ENCODE measurements around the gene DCTN3.

The DCTN3 gene

DNA sequence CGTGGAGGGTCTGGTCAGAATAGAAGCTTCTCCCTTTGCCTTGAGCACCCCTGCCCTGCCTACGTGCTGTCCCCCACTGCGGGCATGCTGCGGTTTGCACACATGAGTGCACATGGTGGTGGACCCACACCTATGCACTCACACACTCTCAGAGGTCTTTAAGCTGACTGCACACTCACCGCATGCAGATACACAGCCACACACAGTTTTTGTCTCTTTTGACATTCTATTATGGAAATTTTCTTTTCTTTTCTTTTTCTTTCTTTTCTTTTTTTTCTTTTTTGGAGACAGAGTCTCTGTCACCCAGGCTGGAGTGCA is 9.2 kb upstream of the DCTN3 start:
- no peak overlapping the region for H2AFZ ChIP-seq (ENCODE audit: low read length)
- H3K9ac ChIP-seq (ENCODE audit: low read depth, low read length, poor library complexity, severe bottlenecking) = no peak overlapping the region
- peaks cover 35% of the 10 kb centered on the region for H3K27me3 ChIP-seq (ENCODE audit: insufficient read depth, low read length, poor library complexity, severe bottlenecking)
- H3F3A ChIP-seq (ENCODE audit: low read depth) = no peaks in the 10 kb centered on the region
- H3K4me3 ChIP-seq (ENCODE audit: low read length, poor library complexity, severe bottlenecking) = no peak overlapping the region
- no peaks in the 10 kb centered on the region for H3K9me3 ChIP-seq (ENCODE audit: insufficient read depth, low read depth, low read length)
- H3K4me2 ChIP-seq (ENCODE audit: low read depth, low read length, poor library complexity, severe bottlenecking) = no peak overlapping the region
- no peaks in the 10 kb centered on the region for H4K20me1 ChIP-seq (ENCODE audit: insufficient read depth, low read length, poor library complexity, severe bottlenecking)
- TF ChIP-seq, protein P1, sequence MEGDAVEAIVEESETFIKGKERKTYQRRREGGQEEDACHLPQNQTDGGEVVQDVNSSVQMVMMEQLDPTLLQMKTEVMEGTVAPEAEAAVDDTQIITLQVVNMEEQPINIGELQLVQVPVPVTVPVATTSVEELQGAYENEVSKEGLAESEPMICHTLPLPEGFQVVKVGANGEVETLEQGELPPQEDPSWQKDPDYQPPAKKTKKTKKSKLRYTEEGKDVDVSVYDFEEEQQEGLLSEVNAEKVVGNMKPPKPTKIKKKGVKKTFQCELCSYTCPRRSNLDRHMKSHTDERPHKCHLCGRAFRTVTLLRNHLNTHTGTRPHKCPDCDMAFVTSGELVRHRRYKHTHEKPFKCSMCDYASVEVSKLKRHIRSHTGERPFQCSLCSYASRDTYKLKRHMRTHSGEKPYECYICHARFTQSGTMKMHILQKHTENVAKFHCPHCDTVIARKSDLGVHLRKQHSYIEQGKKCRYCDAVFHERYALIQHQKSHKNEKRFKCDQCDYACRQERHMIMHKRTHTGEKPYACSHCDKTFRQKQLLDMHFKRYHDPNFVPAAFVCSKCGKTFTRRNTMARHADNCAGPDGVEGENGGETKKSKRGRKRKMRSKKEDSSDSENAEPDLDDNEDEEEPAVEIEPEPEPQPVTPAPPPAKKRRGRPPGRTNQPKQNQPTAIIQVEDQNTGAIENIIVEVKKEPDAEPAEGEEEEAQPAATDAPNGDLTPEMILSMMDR (conservative IDR thresholded peaks at IDR 0.05; ENCODE audit: low read length) = no peak
- no peak for TF ChIP-seq EZH2phosphoT487 (IDR thresholded peaks at IDR 0.05; ENCODE audit: borderline replicate concordance)
- no peaks in the 10 kb centered on the region for H3K9me2 ChIP-seq (replicated peaks; ENCODE audit: low read depth, low read length)
- no peaks in the 10 kb centered on the region for H3K4me1 ChIP-seq (ENCODE audit: insufficient read depth, low read length, poor library complexity, severe bottlenecking)
- H3K79me2 ChIP-seq (ENCODE audit: insufficient read depth, low read length) = no peaks in the 10 kb centered on the region
- H3K36me3 ChIP-seq (ENCODE audit: insufficient read depth, low read length) = no peaks in the 10 kb centered on the region

DNA sequence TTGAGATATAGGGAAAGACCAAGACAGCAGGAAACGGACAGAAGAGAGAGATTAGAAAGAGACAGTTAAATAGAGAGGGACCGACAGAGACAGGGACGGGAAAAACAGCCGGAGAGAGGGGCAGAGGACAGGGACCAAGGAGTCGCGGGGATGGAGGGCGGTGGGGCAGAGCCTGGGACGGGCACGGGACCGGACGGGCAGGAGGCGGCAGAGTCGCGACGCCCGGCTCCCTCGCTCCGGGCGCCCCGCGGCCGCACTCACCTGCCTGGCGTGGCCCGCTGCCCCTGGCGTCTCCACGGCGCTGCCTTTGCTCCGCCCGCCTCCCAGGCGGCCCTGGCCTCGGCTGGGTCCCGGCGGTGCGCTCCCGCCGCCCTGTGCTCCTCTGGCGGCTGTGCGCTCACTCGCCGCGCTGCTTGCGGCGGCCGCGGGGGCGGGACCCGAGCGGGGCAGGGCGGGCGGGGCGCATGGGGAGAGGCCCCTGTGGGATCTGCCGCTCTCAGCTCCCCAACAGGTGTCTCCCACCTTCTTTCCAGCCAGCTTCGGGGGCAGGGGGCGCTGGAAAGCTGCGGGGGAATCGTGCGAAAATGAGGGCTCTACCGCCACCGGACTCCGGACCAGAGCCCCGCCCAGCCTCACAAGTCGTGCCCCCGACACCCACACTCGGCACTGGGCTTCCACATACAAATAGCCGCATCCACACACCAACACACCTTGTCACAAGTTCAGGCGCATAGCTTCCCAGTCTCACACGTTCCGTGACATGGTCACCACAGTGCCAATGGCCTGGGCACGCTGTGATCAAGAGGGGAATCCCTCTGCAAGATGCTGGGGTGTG is 8.6 kb upstream of the DCTN3 start, which contains the start of gene ARID3C:
ARID3C (minus strand) TSS at position 411 of the 835 bp plus-strand sequence. CDS start 1,052 bp downstream, outside the sequence.
- no peak for TF ChIP-seq EZH2phosphoT487 (IDR thresholded peaks at IDR 0.05; ENCODE audit: borderline replicate concordance)
- TF ChIP-seq, protein P1 (conservative IDR thresholded peaks at IDR 0.05; ENCODE audit: low read length) = no peak
- Histone ChIP-seq H2AFZ (ENCODE audit: low read length) (no peak within 1 kb of the TSS), H3K27me3 (ENCODE audit: insufficient read depth, low read length, poor library complexity, severe bottlenecking) (peaks cover 35% of the 10 kb centered on the region), H3F3A (ENCODE audit: low read depth) (no peaks in the 10 kb centered on the region), H3K4me3 (ENCODE audit: low read length, poor library complexity, severe bottlenecking) (no peak within 1 kb of the TSS), H3K4me2 (ENCODE audit: low read depth, low read length, poor library complexity, severe bottlenecking) (no peak within 1 kb of the TSS), H3K9me2 (replicated peaks; ENCODE audit: low read depth, low read length) (no peaks in the 10 kb centered on the region), H3K9me3 (ENCODE audit: insufficient read depth, low read depth, low read length) (no peaks in the 10 kb centered on the region), H3K4me1 (ENCODE audit: insufficient read depth, low read length, poor library complexity, severe bottlenecking) (no peaks in the 10 kb centered on the region), H3K79me2 (ENCODE audit: insufficient read depth, low read length) (no peaks in the 10 kb centered on the region), H3K9ac (ENCODE audit: low read depth, low read length, poor library complexity, severe bottlenecking) (no peak within 1 kb of the TSS), H3K36me3 (ENCODE audit: insufficient read depth, low read length) (no peaks in the 10 kb centered on the region), H4K20me1 (ENCODE audit: insufficient read depth, low read length, poor library complexity, severe bottlenecking) (no peaks in the 10 kb centered on the region)

DNA sequence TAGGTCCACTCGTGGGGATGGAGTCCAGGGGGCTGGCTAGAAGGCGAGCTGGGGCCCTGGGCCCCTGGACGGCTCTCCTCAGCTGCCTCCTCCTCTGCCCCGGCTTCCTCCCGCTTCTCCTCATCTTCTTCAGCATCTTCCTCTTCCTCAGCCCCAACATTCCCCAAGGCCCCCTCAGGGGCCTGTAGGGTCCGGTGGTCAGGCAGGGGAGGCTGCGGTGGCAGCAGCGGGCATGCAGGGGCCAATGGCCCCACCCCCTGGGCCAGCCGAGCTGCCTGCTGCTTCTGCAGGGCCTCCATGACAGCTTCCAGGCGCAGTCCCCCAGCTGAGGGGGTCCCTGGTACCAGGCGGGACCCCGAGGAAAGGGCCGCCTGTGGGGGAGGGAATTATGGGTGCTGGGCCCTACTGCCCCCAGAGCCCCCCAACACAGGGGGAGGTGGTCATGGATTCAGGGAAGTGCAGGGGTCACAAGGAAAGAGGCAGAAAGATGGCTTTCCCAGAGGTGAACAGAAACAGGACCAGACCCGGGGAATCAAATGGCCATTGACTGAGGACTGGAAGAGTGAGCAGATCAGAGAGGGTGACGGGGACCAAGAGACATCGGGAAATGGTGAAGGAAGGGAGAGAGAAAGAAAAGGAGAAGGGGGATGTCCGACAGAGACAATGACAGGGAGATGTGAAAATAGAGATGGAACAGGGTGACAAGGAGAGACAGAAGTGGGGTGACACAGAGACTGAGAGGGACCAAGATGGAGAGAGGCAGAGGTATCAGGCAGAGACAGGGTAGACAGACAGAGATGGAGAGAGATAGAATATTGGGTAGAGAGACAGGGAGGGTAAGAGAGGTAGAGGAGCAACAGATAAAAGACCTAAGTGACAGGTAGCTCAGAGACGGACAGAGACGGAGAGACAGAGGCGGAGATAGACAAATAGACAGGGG is 7.7 kb upstream of the DCTN3 start:
- Histone ChIP-seq H3K9ac (ENCODE audit: low read depth, low read length, poor library complexity, severe bottlenecking) (no peak overlapping the region), H3K36me3 (ENCODE audit: insufficient read depth, low read length) (no peaks in the 10 kb centered on the region), H3K9me2 (replicated peaks; ENCODE audit: low read depth, low read length) (no peaks in the 10 kb centered on the region), H2AFZ (ENCODE audit: low read length) (no peak overlapping the region), H3K79me2 (ENCODE audit: insufficient read depth, low read length) (no peaks in the 10 kb centered on the region), H3K4me3 (ENCODE audit: low read length, poor library complexity, severe bottlenecking) (no peak overlapping the region), H3K27me3 (ENCODE audit: insufficient read depth, low read length, poor library complexity, severe bottlenecking) (peaks cover 35% of the 10 kb centered on the region), H3K4me2 (ENCODE audit: low read depth, low read length, poor library complexity, severe bottlenecking) (no peak overlapping the region), H3K4me1 (ENCODE audit: insufficient read depth, low read length, poor library complexity, severe bottlenecking) (no peaks in the 10 kb centered on the region), H3F3A (ENCODE audit: low read depth) (no peaks in the 10 kb centered on the region), H3K9me3 (ENCODE audit: insufficient read depth, low read depth, low read length) (no peaks in the 10 kb centered on the region), H4K20me1 (ENCODE audit: insufficient read depth, low read length, poor library complexity, severe bottlenecking) (no peaks in the 10 kb centered on the region)
- TF ChIP-seq, protein P1 (conservative IDR thresholded peaks at IDR 0.05; ENCODE audit: low read length) = no peak
- TF ChIP-seq EZH2phosphoT487 (IDR thresholded peaks at IDR 0.05; ENCODE audit: borderline replicate concordance) = no peak
